GM12878 (cell line): ENCODE measurements around the gene ATG5.

Experiments
- CTCF ChIP-seq, 3 experiments: IDR thresholded peaks in 2 of 3; conservative IDR thresholded peaks in 1 of 3; 2 replicates each; pipeline ENCODE4 v1.5.1; 2011; ENCODE audit warnings: low read depth in 3 of 3, low read length in 3 of 3, mild to moderate bottlenecking in 3 of 3, control low read depth in 2 of 3, moderate library complexity in 2 of 3, inconsistent platforms in 1 of 3, mixed read lengths in 1 of 3; ENCODE audit not compliant: control insufficient read depth in 2 of 3, insufficient read depth in 1 of 3; ENCODE audit errors: extremely low read depth in 1 of 3
- EZH2 ChIP-seq: IDR thresholded peaks from 2 replicates; pipeline ENCODE4 v1.6.1; 2012; ENCODE audit warnings: low read depth, mild to moderate bottlenecking, control low read depth, inconsistent platforms, low read length, borderline replicate concordance; ENCODE audit not compliant: control insufficient read depth
- FOXK2 ChIP-seq: fragments of 450-650 bp; IDR thresholded peaks from 2 replicates; pipeline ENCODE4 v1.6.1; 2017; ENCODE audit warnings: mild to moderate bottlenecking, moderate library complexity
- MEF2B ChIP-seq: fragments of 450-650 bp; IDR thresholded peaks from 2 replicates; pipeline ENCODE4 v1.6.1; 2018; ENCODE audit warnings: mild to moderate bottlenecking, moderate library complexity; ENCODE audit not compliant: partially characterized antibody, poor library complexity, severe bottlenecking
- MTA3 ChIP-seq: IDR thresholded peaks from 2 replicates; pipeline ENCODE4 v1.6.1; 2012; ENCODE audit warnings: low read length, inconsistent platforms, borderline replicate concordance
- MXI1 ChIP-seq: fragments of 150-350 bp; IDR thresholded peaks from 2 replicates; pipeline ENCODE4 v1.6.1; 2011; ENCODE audit warnings: low read depth, mild to moderate bottlenecking, inconsistent platforms, low read length, improper control_type of control experiment
- RAD21 ChIP-seq: IDR thresholded peaks from 2 replicates; pipeline ENCODE4 v1.6.1; 2011; ENCODE audit warnings: mild to moderate bottlenecking, low read depth, low read length, moderate library complexity; ENCODE audit not compliant: insufficient read depth
- RFX5 ChIP-seq: IDR thresholded peaks from 2 replicates; pipeline ENCODE4 v1.6.1; 2011; ENCODE audit warnings: low read depth, low read length, improper control_type of control experiment
- SREBF2 ChIP-seq: IDR thresholded peaks from 2 replicates; pipeline ENCODE4 v1.6.1; 2012; ENCODE audit warnings: mild to moderate bottlenecking, low read length
- TARDBP ChIP-seq: IDR thresholded peaks from 2 replicates; pipeline ENCODE4 v1.6.1; 2016; ENCODE audit warnings: borderline replicate concordance
- ZNF274 ChIP-seq: IDR thresholded peaks from one replicate; pipeline ENCODE4 v1.8.0; 2011; ENCODE audit not compliant: insufficient read length, insufficient read depth

DNA sequence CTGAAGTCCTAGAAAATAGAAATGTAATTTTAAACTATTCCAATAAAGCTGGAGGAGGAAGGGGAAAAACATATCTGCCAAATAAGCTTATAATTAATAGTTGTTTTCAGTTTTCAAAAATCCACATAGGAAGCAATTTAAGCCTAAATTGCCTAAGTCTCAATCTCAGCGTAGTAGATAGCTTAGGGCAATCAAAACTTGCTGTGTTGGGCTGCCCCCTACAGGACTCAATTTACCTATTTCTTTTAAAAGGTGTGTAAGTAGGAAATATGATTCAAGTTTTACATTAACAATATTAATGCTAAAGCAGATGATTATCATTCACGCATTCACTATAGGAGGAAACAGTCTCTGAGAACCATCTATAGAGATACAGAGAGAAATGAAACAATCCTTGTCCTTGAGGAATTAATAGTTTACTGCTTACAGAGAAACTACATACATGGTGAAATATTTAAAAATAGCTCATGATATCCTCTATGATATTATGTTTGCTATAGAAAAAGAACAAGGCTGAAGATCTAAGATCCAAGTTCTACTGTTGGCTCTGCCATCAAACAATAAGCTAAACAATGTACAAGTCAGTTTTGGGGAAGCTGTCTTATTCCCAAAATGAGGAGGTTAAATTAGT, 102.1 kb downstream of the ATG5 start:
- TF ChIP-seq CTCF (IDR thresholded peaks at IDR 0.05 in 2 of 3, conservative IDR thresholded peaks at IDR 0.05 in 1 of 3; ENCODE audit: control insufficient read depth in 2 of 3, extremely low read depth in 1 of 3, insufficient read depth in 1 of 3, low read depth in 3 of 3, low read length in 3 of 3), result peak; percentile 50 to 79 (median 53); a peak in 4 of 6 replicates
- no peak for TF ChIP-seq MXI1
- TF ChIP-seq MTA3, result no peak
- peak; percentile 97 for TF ChIP-seq RAD21
- no peak for TF ChIP-seq FOXK2
- TF ChIP-seq EZH2, result no peak
- TF ChIP-seq TARDBP, result no peak
- TF ChIP-seq SREBF2, result no peak
- no peak for TF ChIP-seq MEF2B
- no peak for TF ChIP-seq ZNF274
- TF ChIP-seq RFX5, result no peak
